Keratinocyte (primary cell): ENCODE measurements around the gene ARRDC4. TPM values are rescaled to one million over a fixed set of nuclear protein-coding genes. Genes with fewer than 3 reads are reported as not detected.

Source experiments
- DNase-seq: peaks from one replicate; pipeline ENCODE4 v3.0.0-alpha.2; 2011; ENCODE audit warnings: low read depth, missing footprints, low spot score
- FAIRE-seq: peaks from 2 replicates; lab custom pipeline; 2011; peaks lifted over from hg19 to GRCh38; lab: Jason Lieb, UNC
- H2AFZ ChIP-seq: 2 replicates; pipeline ENCODE4 v1.6.0; 2012; ENCODE audit warnings: low read length, control low read depth, inconsistent platforms; ENCODE audit not compliant: control insufficient read depth
- H3K27ac ChIP-seq: 2 replicates; pipeline ENCODE4 v1.5.1; 2011; ENCODE audit warnings: low read length; ENCODE audit not compliant: control insufficient read depth, insufficient read depth
- H3K27me3 ChIP-seq: 3 replicates; pipeline ENCODE4 v1.6.0; 2011; ENCODE audit warnings: low read length; ENCODE audit not compliant: control insufficient read depth, insufficient read depth; ENCODE audit errors: extremely low read depth
- H3K36me3 ChIP-seq, 2 experiments: 2 replicates in 1 of 2; 3 replicates in 1 of 2; pipeline ENCODE4 v1.5.1; 2011; ENCODE audit warnings: low read length in 2 of 2, mild to moderate bottlenecking in 1 of 2; ENCODE audit not compliant: control insufficient read depth in 2 of 2, insufficient read depth in 2 of 2; ENCODE audit errors: extremely low read depth in 1 of 2
- H3K4me1 ChIP-seq: 3 replicates; pipeline ENCODE4 v1.5.1; 2011; ENCODE audit warnings: low read length; ENCODE audit not compliant: control insufficient read depth, insufficient read depth; ENCODE audit errors: extremely low read depth
- H3K4me2 ChIP-seq: 3 replicates; pipeline ENCODE4 v1.6.0; 2011; ENCODE audit warnings: low read depth, low read length; ENCODE audit not compliant: control insufficient read depth, insufficient read depth; ENCODE audit errors: extremely low read depth
- H3K4me3 ChIP-seq, 3 experiments: fragments of 200-600 bp in 1 of 3; sonication (generic) in 1 of 3; 2 replicates in 2 of 3; 3 replicates in 1 of 3; pipeline ENCODE4 v1.5.1; 2011 to 2016; ENCODE audit warnings: low read length in 3 of 3, mild to moderate bottlenecking in 3 of 3, control low read depth in 2 of 3, inconsistent platforms in 1 of 3, low read depth in 1 of 3, mixed read lengths in 1 of 3, mixed run types in 1 of 3, moderate library complexity in 1 of 3; ENCODE audit not compliant: control insufficient read depth in 2 of 3, insufficient read depth in 2 of 3; ENCODE audit errors: extremely low read depth in 1 of 3
- H3K79me2 ChIP-seq: 2 replicates; pipeline ENCODE4 v1.6.0; 2012; ENCODE audit warnings: low read length; ENCODE audit not compliant: control insufficient read depth, insufficient read depth
- H3K9ac ChIP-seq: 3 replicates; pipeline ENCODE4 v1.6.0; 2011; ENCODE audit warnings: low read length; ENCODE audit not compliant: control insufficient read depth, insufficient read depth; ENCODE audit errors: extremely low read depth
- H3K9me1 ChIP-seq: 3 replicates; pipeline ENCODE4 v1.6.0; 2011; ENCODE audit warnings: low read length; ENCODE audit not compliant: control insufficient read depth, insufficient read depth; ENCODE audit errors: extremely low read depth
- H3K9me3 ChIP-seq: 2 replicates; pipeline ENCODE4 v1.5.1; 2012; ENCODE audit warnings: low read depth, low read length; ENCODE audit not compliant: control insufficient read depth
- H4K20me1 ChIP-seq: 3 replicates; pipeline ENCODE4 v1.6.0; 2011; ENCODE audit warnings: low read length; ENCODE audit not compliant: control insufficient read depth, insufficient read depth; ENCODE audit errors: extremely low read depth
- CTCF ChIP-seq, 3 experiments: IDR thresholded peaks in 1 of 3; conservative IDR thresholded peaks in 1 of 3; optimal IDR thresholded peaks in 1 of 3; 2 replicates in 2 of 3; 3 replicates in 1 of 3; pipeline versions ENCODE3 to v1.5.1; 2011; ENCODE audit warnings: low read length in 3 of 3, mild to moderate bottlenecking in 3 of 3, moderate library complexity in 2 of 3, control low read depth in 1 of 3, inconsistent platforms in 1 of 3; ENCODE audit not compliant: insufficient read depth in 2 of 3; ENCODE audit errors: extremely low read depth in 1 of 3
- EZH2 ChIP-seq: IDR thresholded peaks from one replicate; pipeline ENCODE4 v1.6.1; 2012; ENCODE audit warnings: inconsistent platforms, mild to moderate bottlenecking, low read length, moderate library complexity
- dilution Hi-C: fragments of 300-500 bp; cut with MboI; formaldehyde crosslinking; loops from one replicate; pipeline ENCODE4 v1.7.0; 2020; ENCODE audit warnings: low sequenced_read_pairs; ENCODE audit not compliant: extremely low pct_ligation_motif_present
- polyA plus RNA-seq, 5 experiments: library from polyadenylated mRNA; depleted of rRNA in 3 of 5; stranded (reverse) in 3 of 5; stranded (forward) in 1 of 5; unstranded in 1 of 5; fragments of >200 nt; gene quantifications; 1 replicate in 1 of 5; 2 replicates in 3 of 5; 3 replicates in 1 of 5; pipeline versions ENCODE4 v1.2.1 to v1.2.3, GENCODE V29; 2011 to 2012; ENCODE audit warnings: missing spikeins in 2 of 5, low read depth in 1 of 5, low replicate concordance in 1 of 5

The ARRDC4 gene
- polyA plus RNA-seq, 1 donor (not counting 4 experiments of a cell fraction or from before 2014, with no cell fraction given), result 34.6 TPM

- dilution Hi-C loops, result no loop called here
- no peak overlapping the region for H3K9ac ChIP-seq
- no peaks in the 10 kb centered on the region for H3K9me3 ChIP-seq
- H2AFZ ChIP-seq, result no peak overlapping the region
- no peak overlapping the region for H3K4me2 ChIP-seq
- H3K9me1 ChIP-seq, result no peaks in the 10 kb centered on the region
- DNase-seq, result no peak
- H3K36me3 ChIP-seq, result no peaks in the 10 kb centered on the region
- H3K79me2 ChIP-seq, result no peaks in the 10 kb centered on the region
- no peak overlapping the region for H3K4me3 ChIP-seq
- FAIRE-seq, result no peak
- H3K27ac ChIP-seq, result no peak overlapping the region
- H4K20me1 ChIP-seq, result no peaks in the 10 kb centered on the region
- no peak for TF ChIP-seq CTCF (optimal IDR thresholded peaks at IDR 0.05 in 1 of 3, IDR thresholded peaks at IDR 0.05 in 1 of 3, conservative IDR thresholded peaks at IDR 0.05 in 1 of 3; ENCODE audit: extremely low read depth in 1 of 3, insufficient read depth in 2 of 3, low read length in 3 of 3)
- TF ChIP-seq EZH2, result no peak
- no peaks in the 10 kb centered on the region for H3K27me3 ChIP-seq
- H3K4me1 ChIP-seq, result peaks cover 6% of the 10 kb centered on the region
Measured at GRCh38 chr15:97955035-97955434, 5.5 kb upstream of the ARRDC4 start.

- Histone ChIP-seq H3K9me3 (no peaks in the 10 kb centered on the region), H2AFZ (no peak overlapping the region), H3K4me3 (no peak overlapping the region), H3K27ac (no peak overlapping the region), H3K36me3 (no peaks in the 10 kb centered on the region), H3K79me2 (no peaks in the 10 kb centered on the region), H4K20me1 (no peaks in the 10 kb centered on the region), H3K4me1 (peaks cover 6% of the 10 kb centered on the region), H3K9me1 (no peaks in the 10 kb centered on the region), H3K9ac (no peak overlapping the region), H3K4me2 (no peak overlapping the region), H3K27me3 (no peaks in the 10 kb centered on the region)
- TF ChIP-seq CTCF (optimal IDR thresholded peaks at IDR 0.05 in 1 of 3, IDR thresholded peaks at IDR 0.05 in 1 of 3, conservative IDR thresholded peaks at IDR 0.05 in 1 of 3; ENCODE audit: extremely low read depth in 1 of 3, insufficient read depth in 2 of 3, low read length in 3 of 3) (no peak), EZH2 (no peak)
- FAIRE-seq, result no peak
- no peak for DNase-seq
- dilution Hi-C loops, result no loop called here
Measured at GRCh38 chr15:97955529-97955928, 5.0 kb upstream of the ARRDC4 start.
